ENCODE results near the gene HAPLN2.

The HAPLN2 gene

GRCh38 chr1:156669794-156670193 lies 50.6 kb downstream of the HAPLN2 start:
- Mint-ChIP-seq H3K4me3 (no peak overlapping the region), H3K9me3 (no peaks in the 10 kb centered on the region), H3K36me3 (no peaks in the 10 kb centered on the region), H3K4me1 (peaks cover 9% of the 10 kb centered on the region), H3K27me3 (peaks cover 93% of the 10 kb centered on the region), H3K27ac (no peak overlapping the region)
- DNase-seq = no peak
- CTCF ChIA-PET = no interaction called here

GRCh38 chr1:156670359-156670758 lies 51.1 kb downstream of the HAPLN2 start:
- H3K36me3 Mint-ChIP-seq = no peaks in the 10 kb centered on the region
- H3K9me3 Mint-ChIP-seq = no peaks in the 10 kb centered on the region
- H3K27me3 Mint-ChIP-seq = peaks cover 93% of the 10 kb centered on the region
- H3K4me3 Mint-ChIP-seq = no peak overlapping the region
- no peak for DNase-seq
- CTCF ChIA-PET = no interaction called here
- H3K27ac Mint-ChIP-seq = no peak overlapping the region
- peaks cover 5% of the 10 kb centered on the region for H3K4me1 Mint-ChIP-seq

GRCh38 chr1:156670791-156671190 lies 51.6 kb downstream of the HAPLN2 start:
- CTCF ChIA-PET = no interaction called here
- Mint-ChIP-seq H3K27ac (no peak overlapping the region), H3K9me3 (no peaks in the 10 kb centered on the region), H3K4me3 (no peak overlapping the region), H3K27me3 (peaks cover 93% of the 10 kb centered on the region), H3K36me3 (no peaks in the 10 kb centered on the region), H3K4me1 (peaks cover under 1% of the 10 kb centered on the region)
- no peak for DNase-seq

- no peaks in the 10 kb centered on the region for H3K36me3 Mint-ChIP-seq
- H3K27ac Mint-ChIP-seq = no peak overlapping the region
- H3K9me3 Mint-ChIP-seq = no peaks in the 10 kb centered on the region
- CTCF ChIA-PET = interaction anchor here (1.0 to 1.3 kb wide), 2 partner anchors 12 to 44 kb away, joined by 3 to 4 read pairs; no protein-coding TSS in a partner anchor
- H3K27me3 Mint-ChIP-seq = peaks cover 94% of the 10 kb centered on the region
- no peak for DNase-seq
- H3K4me1 Mint-ChIP-seq = no peaks in the 10 kb centered on the region
- H3K4me3 Mint-ChIP-seq = no peak overlapping the region
Observed at GRCh38 chr1:156671804-156672203, 52.6 kb downstream of the HAPLN2 start.

- Mint-ChIP-seq H3K27me3 (peaks cover 100% of the 10 kb centered on the region), H3K36me3 (no peaks in the 10 kb centered on the region), H3K9me3 (no peaks in the 10 kb centered on the region), H3K27ac (no peak overlapping the region), H3K4me3 (no peak overlapping the region), H3K4me1 (peaks cover 9% of the 10 kb centered on the region)
- CTCF ChIA-PET = interaction anchor here (7.4 to 7.9 kb wide), 2 partner anchors 14 to 49 kb away, joined by 82 to 125 read pairs; no protein-coding TSS in a partner anchor
- DNase-seq = no peak
Observed at GRCh38 chr1:156673387-156674121, 54.3 kb downstream of the HAPLN2 start.

All from activated naive CD4-positive, alpha-beta T cell treated with anti-CD3 and anti-CD28 coated beads, Interleukin-2, amount 10 ng/mL, durations not matched to agents 7 days and 5 days (primary cell).